Neural crest cell (in vitro differentiated cells): ENCODE results near the gene ZBP1. TPM values are rescaled to one million over a fixed set of nuclear protein-coding genes. Genes with fewer than 3 reads are reported as not detected.

ENCODE experiments used
- DNase-seq: peaks from one replicate; pipeline ENCODE4 v3.0.0; 2021; ENCODE audit warnings: low read depth, mixed read lengths, low spot score
- H3K27ac Mint-ChIP-seq: one replicate; pipeline ENCODE4 v1.8.0; 2021; ENCODE audit warnings: mild to moderate bottlenecking, mixed read lengths; ENCODE audit not compliant: unreplicated experiment
- H3K27me3 Mint-ChIP-seq: 2 replicates; pipeline ENCODE4 v1.8.0; 2021; ENCODE audit warnings: low read depth, mild to moderate bottlenecking, mixed read lengths
- H3K36me3 Mint-ChIP-seq: 2 replicates; pipeline ENCODE4 v1.8.0; 2021; ENCODE audit warnings: low read depth, mild to moderate bottlenecking, mixed read lengths
- H3K4me1 Mint-ChIP-seq: 2 replicates; pipeline ENCODE4 v1.8.0; 2021; ENCODE audit warnings: mixed read lengths
- H3K4me3 Mint-ChIP-seq: one replicate; pipeline ENCODE4 v1.8.0; 2021; ENCODE audit warnings: mild to moderate bottlenecking, mixed read lengths
- H3K9me3 Mint-ChIP-seq: 2 replicates; pipeline ENCODE4 v1.8.0; 2021; ENCODE audit warnings: mixed read lengths
- total RNA-seq: library from RNA; stranded (reverse); gene quantifications from 2 replicates; pipeline ENCODE4 v1.2.1, GENCODE V29; 2021
- TF ChIP-seq, protein P1 (sequence below): fragments of 200-600 bp; sonication (generic); conservative IDR thresholded peaks from 2 replicates; pipeline ENCODE4 v1.5.0; 2021; ENCODE audit warnings: antibody characterized with exemption, mild to moderate bottlenecking

Gene ZBP1
- total RNA-seq, 1 donor from 2014 or later: not detected

GRCh38 chr20:57555457-57556184 lies 64.6 kb downstream of the ZBP1 start:
- Mint-ChIP-seq H3K27ac (no peak overlapping the region), H3K9me3 (no peaks in the 10 kb centered on the region)
- TF ChIP-seq, protein P1, sequence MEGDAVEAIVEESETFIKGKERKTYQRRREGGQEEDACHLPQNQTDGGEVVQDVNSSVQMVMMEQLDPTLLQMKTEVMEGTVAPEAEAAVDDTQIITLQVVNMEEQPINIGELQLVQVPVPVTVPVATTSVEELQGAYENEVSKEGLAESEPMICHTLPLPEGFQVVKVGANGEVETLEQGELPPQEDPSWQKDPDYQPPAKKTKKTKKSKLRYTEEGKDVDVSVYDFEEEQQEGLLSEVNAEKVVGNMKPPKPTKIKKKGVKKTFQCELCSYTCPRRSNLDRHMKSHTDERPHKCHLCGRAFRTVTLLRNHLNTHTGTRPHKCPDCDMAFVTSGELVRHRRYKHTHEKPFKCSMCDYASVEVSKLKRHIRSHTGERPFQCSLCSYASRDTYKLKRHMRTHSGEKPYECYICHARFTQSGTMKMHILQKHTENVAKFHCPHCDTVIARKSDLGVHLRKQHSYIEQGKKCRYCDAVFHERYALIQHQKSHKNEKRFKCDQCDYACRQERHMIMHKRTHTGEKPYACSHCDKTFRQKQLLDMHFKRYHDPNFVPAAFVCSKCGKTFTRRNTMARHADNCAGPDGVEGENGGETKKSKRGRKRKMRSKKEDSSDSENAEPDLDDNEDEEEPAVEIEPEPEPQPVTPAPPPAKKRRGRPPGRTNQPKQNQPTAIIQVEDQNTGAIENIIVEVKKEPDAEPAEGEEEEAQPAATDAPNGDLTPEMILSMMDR: no peak

More at GRCh38 chr20:57555457-57556184, 64.6 kb downstream of the ZBP1 start:
- no peak for DNase-seq
- Mint-ChIP-seq H3K4me1 (no peaks in the 10 kb centered on the region), H3K4me3 (no peak overlapping the region), H3K27me3 (peaks cover 35% of the 10 kb centered on the region), H3K36me3 (no peaks in the 10 kb centered on the region)

Other genes with a start within 250 kb of the ZBP1 start
- gene RBM38, start 229.0 kb downstream of the ZBP1 start, total RNA-seq: 33.3 and 33.4 TPM in 2 replicates
- gene CTCFL, start 95.3 kb downstream of the ZBP1 start, total RNA-seq: 0.09 and 0.14 TPM in 2 replicates
- gene PCK1, start 59.3 kb downstream of the ZBP1 start, total RNA-seq: not detected in 2 replicates
- 3.2 and 4.2 TPM in 2 replicates for gene PMEPA1, start 89.6 kb upstream of the ZBP1 start, total RNA-seq